Ishikawa (cell line): ENCODE results near the gene RUNX1.

Experiments
- CEBPB ChIP-seq: IDR thresholded peaks from 2 replicates; pipeline ENCODE4 v1.6.1; 2012
- CREB1 ChIP-seq: IDR thresholded peaks from 2 replicates; pipeline ENCODE4 v1.6.1; 2012; ENCODE audit warnings: low read depth
- EGR1 ChIP-seq: IDR thresholded peaks from 2 replicates; pipeline ENCODE4 v1.6.1; 2012
- EP300 ChIP-seq: IDR thresholded peaks from 2 replicates; pipeline ENCODE4 v1.6.1; 2012; ENCODE audit warnings: borderline replicate concordance
- FOXM1 ChIP-seq: IDR thresholded peaks from 2 replicates; pipeline ENCODE4 v1.6.1; 2012; ENCODE audit warnings: low read depth, borderline replicate concordance
- NFIC ChIP-seq: IDR thresholded peaks from 2 replicates; pipeline ENCODE4 v1.6.1; 2012
- RAD21 ChIP-seq: IDR thresholded peaks from 2 replicates; pipeline ENCODE4 v1.6.1; 2012; ENCODE audit warnings: low read depth
- TAF1 ChIP-seq: IDR thresholded peaks from 2 replicates; pipeline ENCODE4 v1.6.1; 2012; ENCODE audit warnings: low read depth, mild to moderate bottlenecking
- TCF12 ChIP-seq: IDR thresholded peaks from 2 replicates; pipeline ENCODE4 v1.6.1; 2012; ENCODE audit warnings: low read depth
- TEAD4 ChIP-seq: IDR thresholded peaks from 2 replicates; pipeline ENCODE4 v1.6.1; 2012
- YY1 ChIP-seq: IDR thresholded peaks from 2 replicates; pipeline ENCODE4 v1.6.1; 2012; ENCODE audit warnings: low read depth
- ZBTB7A ChIP-seq: IDR thresholded peaks from 2 replicates; pipeline ENCODE4 v1.6.1; 2012; ENCODE audit warnings: low read depth
- TF ChIP-seq, protein P1 (sequence below): IDR thresholded peaks from 2 replicates; pipeline ENCODE4 v1.6.1; 2012
- TF ChIP-seq, protein P2 (sequence below): IDR thresholded peaks from 2 replicates; pipeline ENCODE4 v1.6.1; 2012; ENCODE audit warnings: low read depth, mild to moderate bottlenecking
- TF ChIP-seq, protein P3 (sequence below): IDR thresholded peaks from 2 replicates; pipeline ENCODE4 v1.6.1; 2012

RUNX1 gene

DNA sequence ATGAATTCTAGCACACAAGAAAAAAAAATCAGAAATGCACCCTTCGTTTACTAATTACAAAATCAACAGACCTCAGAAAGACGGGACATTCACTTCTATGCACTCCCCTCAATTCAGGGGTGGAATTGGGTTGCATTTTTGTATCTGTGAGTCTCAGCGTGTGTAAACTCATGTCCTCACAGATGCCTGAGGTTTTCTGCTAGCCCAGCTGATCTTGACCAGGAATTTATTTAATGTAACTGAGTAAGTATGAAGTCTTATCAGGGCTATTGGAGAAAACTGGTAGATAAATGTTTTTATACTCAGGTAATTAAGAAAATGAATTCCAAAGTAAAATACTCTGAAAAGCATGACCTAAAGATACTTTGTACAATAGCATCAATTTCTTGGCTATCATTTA, 167.7 kb downstream of the RUNX1 start:
- TF ChIP-seq, protein P1, sequence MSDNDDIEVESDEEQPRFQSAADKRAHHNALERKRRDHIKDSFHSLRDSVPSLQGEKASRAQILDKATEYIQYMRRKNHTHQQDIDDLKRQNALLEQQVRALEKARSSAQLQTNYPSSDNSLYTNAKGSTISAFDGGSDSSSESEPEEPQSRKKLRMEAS, result no peak

GRCh38 chr21:34880401-34880800, 168.7 kb downstream of the RUNX1 start:
- TF ChIP-seq EGR1 (no peak), YY1 (no peak), NFIC (no peak), FOXM1 (no peak), ZBTB7A (no peak), TEAD4 (no peak), TAF1 (no peak), RAD21 (no peak), EP300 (no peak), CREB1 (no peak), TCF12 (no peak), CEBPB (no peak)
- TF ChIP-seq, protein P2, sequence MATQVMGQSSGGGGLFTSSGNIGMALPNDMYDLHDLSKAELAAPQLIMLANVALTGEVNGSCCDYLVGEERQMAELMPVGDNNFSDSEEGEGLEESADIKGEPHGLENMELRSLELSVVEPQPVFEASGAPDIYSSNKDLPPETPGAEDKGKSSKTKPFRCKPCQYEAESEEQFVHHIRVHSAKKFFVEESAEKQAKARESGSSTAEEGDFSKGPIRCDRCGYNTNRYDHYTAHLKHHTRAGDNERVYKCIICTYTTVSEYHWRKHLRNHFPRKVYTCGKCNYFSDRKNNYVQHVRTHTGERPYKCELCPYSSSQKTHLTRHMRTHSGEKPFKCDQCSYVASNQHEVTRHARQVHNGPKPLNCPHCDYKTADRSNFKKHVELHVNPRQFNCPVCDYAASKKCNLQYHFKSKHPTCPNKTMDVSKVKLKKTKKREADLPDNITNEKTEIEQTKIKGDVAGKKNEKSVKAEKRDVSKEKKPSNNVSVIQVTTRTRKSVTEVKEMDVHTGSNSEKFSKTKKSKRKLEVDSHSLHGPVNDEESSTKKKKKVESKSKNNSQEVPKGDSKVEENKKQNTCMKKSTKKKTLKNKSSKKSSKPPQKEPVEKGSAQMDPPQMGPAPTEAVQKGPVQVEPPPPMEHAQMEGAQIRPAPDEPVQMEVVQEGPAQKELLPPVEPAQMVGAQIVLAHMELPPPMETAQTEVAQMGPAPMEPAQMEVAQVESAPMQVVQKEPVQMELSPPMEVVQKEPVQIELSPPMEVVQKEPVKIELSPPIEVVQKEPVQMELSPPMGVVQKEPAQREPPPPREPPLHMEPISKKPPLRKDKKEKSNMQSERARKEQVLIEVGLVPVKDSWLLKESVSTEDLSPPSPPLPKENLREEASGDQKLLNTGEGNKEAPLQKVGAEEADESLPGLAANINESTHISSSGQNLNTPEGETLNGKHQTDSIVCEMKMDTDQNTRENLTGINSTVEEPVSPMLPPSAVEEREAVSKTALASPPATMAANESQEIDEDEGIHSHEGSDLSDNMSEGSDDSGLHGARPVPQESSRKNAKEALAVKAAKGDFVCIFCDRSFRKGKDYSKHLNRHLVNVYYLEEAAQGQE, result no peak
- TF ChIP-seq, protein P3, sequence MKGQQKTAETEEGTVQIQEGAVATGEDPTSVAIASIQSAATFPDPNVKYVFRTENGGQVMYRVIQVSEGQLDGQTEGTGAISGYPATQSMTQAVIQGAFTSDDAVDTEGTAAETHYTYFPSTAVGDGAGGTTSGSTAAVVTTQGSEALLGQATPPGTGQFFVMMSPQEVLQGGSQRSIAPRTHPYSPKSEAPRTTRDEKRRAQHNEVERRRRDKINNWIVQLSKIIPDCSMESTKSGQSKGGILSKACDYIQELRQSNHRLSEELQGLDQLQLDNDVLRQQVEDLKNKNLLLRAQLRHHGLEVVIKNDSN, result no peak
- TF ChIP-seq, protein P1, result no peak

DNA sequence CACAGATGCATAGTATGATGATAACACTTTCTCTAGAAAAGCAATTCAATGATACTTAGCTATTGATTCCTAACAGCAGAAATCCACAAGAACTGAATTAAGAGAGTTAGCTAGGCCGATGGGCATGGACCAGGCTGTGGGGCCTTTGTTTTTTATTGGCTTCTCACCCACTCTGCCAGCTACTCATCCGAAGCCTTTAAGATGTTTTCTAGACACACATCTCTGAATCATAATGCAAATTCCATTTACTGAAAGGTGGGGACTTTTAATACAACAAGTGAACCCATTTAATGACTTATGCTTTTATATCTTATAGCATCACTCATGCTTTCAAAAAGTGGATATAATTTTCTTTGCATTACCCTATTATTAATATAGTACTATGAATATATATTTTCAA, 170.2 kb downstream of the RUNX1 start:
- TF ChIP-seq ZBTB7A, result no peak
- TF ChIP-seq, protein P2, result no peak
- TF ChIP-seq, protein P1, result no peak
- no peak for TF ChIP-seq CEBPB
- TF ChIP-seq TCF12, result no peak
- no peak for TF ChIP-seq TEAD4
- no peak for TF ChIP-seq YY1
- no peak for TF ChIP-seq EP300
- no peak for TF ChIP-seq CREB1
- no peak for TF ChIP-seq RAD21
- TF ChIP-seq EGR1, result no peak
- TF ChIP-seq, protein P3, result no peak
- TF ChIP-seq TAF1, result no peak
- TF ChIP-seq FOXM1, result no peak
- no peak for TF ChIP-seq NFIC

GRCh38 chr21:34878501-34878900, 170.6 kb downstream of the RUNX1 start:
- TF ChIP-seq YY1, result no peak
- TF ChIP-seq TAF1, result no peak
- TF ChIP-seq CREB1, result no peak
- no peak for TF ChIP-seq EGR1
- no peak for TF ChIP-seq CEBPB
- TF ChIP-seq, protein P1, result no peak
- TF ChIP-seq, protein P2, result no peak
- no peak for TF ChIP-seq TCF12
- TF ChIP-seq NFIC, result no peak
- no peak for TF ChIP-seq RAD21
- TF ChIP-seq ZBTB7A, result no peak
- TF ChIP-seq, protein P3, result no peak
- no peak for TF ChIP-seq FOXM1
- no peak for TF ChIP-seq EP300
- TF ChIP-seq TEAD4, result no peak
